ENCODE measurements around the gene ALKBH1. TPM values are rescaled to one million over a fixed set of nuclear protein-coding genes. Genes with fewer than 3 reads are reported as not detected.

Gene ALKBH1
- total RNA-seq, 2 experiments from 2014 or later, result 12.6 to 16.2 TPM

GRCh38 chr14:77722301-77722700, 14.5 kb upstream of the ALKBH1 start:
- no peak for DNase-seq (ENCODE audit: low spot score)
- Histone ChIP-seq H3K9me3 (ENCODE audit: low read length) (no peaks in the 10 kb centered on the region), H3K4me2 (ENCODE audit: low read length) (no peak overlapping the region), H3K4me1 (ENCODE audit: insufficient read depth, low read length, poor library complexity, severe bottlenecking) (no peaks in the 10 kb centered on the region), H3K4me3 (ENCODE audit: low read depth, low read length, poor library complexity, severe bottlenecking) (no peak overlapping the region), H4K20me1 (ENCODE audit: insufficient read depth, low read length) (no peaks in the 10 kb centered on the region), H3K9me2 (ENCODE audit: insufficient read depth, low read length) (no peaks in the 10 kb centered on the region), H3K79me2 (ENCODE audit: insufficient read depth, low read depth, low read length) (no peaks in the 10 kb centered on the region), H3K36me3 (ENCODE audit: insufficient read depth, low read length) (peaks cover 98% of the 10 kb centered on the region), H2AFZ (ENCODE audit: low read length) (no peak overlapping the region), H3K27ac (ENCODE audit: low read depth, low read length, poor library complexity, severe bottlenecking) (no peak overlapping the region)
- BruUV-seq (replicated peaks), result no TSS peak
- intact Hi-C loops (cut with micrococcal nuclease; ENCODE audit: unreplicated experiment), result no loop called here
- ChIA-PET POLR2A (interaction anchor here (0.9 to 1.5 kb wide), 2 partner anchors 11 to 30 kb away, joined by 5 to 7 read pairs; no protein-coding TSS in a partner anchor), CTCF (ENCODE audit: unreplicated experiment) (no interaction called here)
- TF ChIP-seq EZH2phosphoT487 (IDR thresholded peaks at IDR 0.05; ENCODE audit: borderline replicate concordance, low read depth, low read length) (no peak), CTCF (conservative IDR thresholded peaks at IDR 0.05; ENCODE audit: low read length) (no peak)

GRCh38 chr14:77721437-77721836, 13.6 kb upstream of the ALKBH1 start:
- Histone ChIP-seq H3K4me3 (ENCODE audit: low read depth, low read length, poor library complexity, severe bottlenecking) (no peak overlapping the region), H3K27ac (ENCODE audit: low read depth, low read length, poor library complexity, severe bottlenecking) (no peak overlapping the region), H3K9me2 (ENCODE audit: insufficient read depth, low read length) (no peaks in the 10 kb centered on the region), H4K20me1 (ENCODE audit: insufficient read depth, low read length) (no peaks in the 10 kb centered on the region), H3K4me1 (ENCODE audit: insufficient read depth, low read length, poor library complexity, severe bottlenecking) (no peaks in the 10 kb centered on the region), H2AFZ (ENCODE audit: low read length) (no peak overlapping the region), H3K9me3 (ENCODE audit: low read length) (no peaks in the 10 kb centered on the region), H3K36me3 (ENCODE audit: insufficient read depth, low read length) (peaks cover 98% of the 10 kb centered on the region), H3K79me2 (ENCODE audit: insufficient read depth, low read depth, low read length) (no peaks in the 10 kb centered on the region), H3K4me2 (ENCODE audit: low read length) (no peak overlapping the region)
- ChIA-PET CTCF (ENCODE audit: unreplicated experiment) (no interaction called here), POLR2A (interaction anchor here (0.8 kb wide), 1 partner anchor 13 kb away, joined by 3 read pairs; the partner anchor contains the start of genes ALKBH1 and SLIRP)
- TF ChIP-seq EZH2phosphoT487 (IDR thresholded peaks at IDR 0.05; ENCODE audit: borderline replicate concordance, low read depth, low read length) (no peak), CTCF (conservative IDR thresholded peaks at IDR 0.05; ENCODE audit: low read length) (no peak)
- no TSS peak for BruUV-seq (replicated peaks)
- DNase-seq (ENCODE audit: low spot score), result no peak
- intact Hi-C loops (cut with micrococcal nuclease; ENCODE audit: unreplicated experiment), result no loop called here

DNA sequence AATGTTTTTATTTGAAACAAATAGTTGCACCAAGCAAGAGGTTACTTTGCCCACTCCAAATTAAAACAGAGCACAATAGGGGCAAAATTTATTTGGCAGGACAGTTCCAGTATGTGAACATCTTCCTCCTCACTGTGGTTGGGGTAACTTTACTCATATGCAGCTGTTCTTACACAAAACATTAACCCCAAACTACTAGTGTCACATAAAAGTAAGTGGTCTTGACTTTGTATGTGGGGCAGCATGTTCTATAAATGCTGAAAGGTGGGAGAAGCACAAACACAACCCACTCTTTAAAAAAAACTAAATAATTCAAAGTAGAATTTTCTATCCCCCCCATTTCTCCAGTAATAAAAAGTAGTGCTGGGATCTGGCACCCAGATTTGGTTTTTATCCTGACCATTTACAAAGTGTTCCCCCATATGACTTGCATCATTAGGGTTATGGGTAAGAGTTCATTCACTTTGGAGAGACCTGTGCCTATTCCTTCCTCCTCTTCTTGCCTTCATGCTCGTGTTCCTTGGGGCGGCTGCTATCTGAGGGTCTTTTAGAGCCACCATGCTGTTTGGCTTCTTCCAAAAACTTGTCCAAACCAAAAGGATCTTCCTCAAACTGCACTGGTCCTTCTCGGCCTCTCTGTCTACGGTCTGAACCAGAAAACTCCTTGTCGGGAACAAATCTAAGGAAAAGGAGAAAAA, 9.9 kb upstream of the ALKBH1 start:
- Histone ChIP-seq H2AFZ (ENCODE audit: low read length) (no peak overlapping the region), H3K79me2 (ENCODE audit: insufficient read depth, low read depth, low read length) (peaks cover 22% of the 10 kb centered on the region; the same call in 1 of the 2 replicates), H3K4me3 (ENCODE audit: low read depth, low read length, poor library complexity, severe bottlenecking) (no peak overlapping the region), H3K9me2 (ENCODE audit: insufficient read depth, low read length) (no peaks in the 10 kb centered on the region), H3K36me3 (ENCODE audit: insufficient read depth, low read length) (peaks cover 97% of the 10 kb centered on the region), H3K27ac (ENCODE audit: low read depth, low read length, poor library complexity, severe bottlenecking) (no peak overlapping the region), H3K4me2 (ENCODE audit: low read length) (no peak overlapping the region), H4K20me1 (ENCODE audit: insufficient read depth, low read length) (peaks cover 9% of the 10 kb centered on the region), H3K9me3 (ENCODE audit: low read length) (no peaks in the 10 kb centered on the region), H3K4me1 (ENCODE audit: insufficient read depth, low read length, poor library complexity, severe bottlenecking) (no peaks in the 10 kb centered on the region)
- TF ChIP-seq CTCF (conservative IDR thresholded peaks at IDR 0.05; ENCODE audit: low read length) (no peak), EZH2phosphoT487 (IDR thresholded peaks at IDR 0.05; ENCODE audit: borderline replicate concordance, low read depth, low read length) (no peak)
- intact Hi-C loops (cut with micrococcal nuclease; ENCODE audit: unreplicated experiment), result loop anchor here (5.0 kb wide), 1 partner anchor 100 kb away; no protein-coding TSS in a partner anchor
- POLR2A ChIA-PET, result interaction anchor here (0.6 to 0.7 kb wide), 2 partner anchors 9 to 76 kb away, joined by 3 read pairs; no protein-coding TSS in a partner anchor
- BruUV-seq (replicated peaks), result TSS peak; percentile 92
- DNase-seq (ENCODE audit: low spot score), result no peak
- CTCF ChIA-PET (ENCODE audit: unreplicated experiment), result no interaction called here
